ENCODE data around the gene ADGRB2.

GRCh38 chr1:31788825-31789256 lies 24.7 kb upstream of the ADGRB2 start:
- TF ChIP-seq, protein P1, sequence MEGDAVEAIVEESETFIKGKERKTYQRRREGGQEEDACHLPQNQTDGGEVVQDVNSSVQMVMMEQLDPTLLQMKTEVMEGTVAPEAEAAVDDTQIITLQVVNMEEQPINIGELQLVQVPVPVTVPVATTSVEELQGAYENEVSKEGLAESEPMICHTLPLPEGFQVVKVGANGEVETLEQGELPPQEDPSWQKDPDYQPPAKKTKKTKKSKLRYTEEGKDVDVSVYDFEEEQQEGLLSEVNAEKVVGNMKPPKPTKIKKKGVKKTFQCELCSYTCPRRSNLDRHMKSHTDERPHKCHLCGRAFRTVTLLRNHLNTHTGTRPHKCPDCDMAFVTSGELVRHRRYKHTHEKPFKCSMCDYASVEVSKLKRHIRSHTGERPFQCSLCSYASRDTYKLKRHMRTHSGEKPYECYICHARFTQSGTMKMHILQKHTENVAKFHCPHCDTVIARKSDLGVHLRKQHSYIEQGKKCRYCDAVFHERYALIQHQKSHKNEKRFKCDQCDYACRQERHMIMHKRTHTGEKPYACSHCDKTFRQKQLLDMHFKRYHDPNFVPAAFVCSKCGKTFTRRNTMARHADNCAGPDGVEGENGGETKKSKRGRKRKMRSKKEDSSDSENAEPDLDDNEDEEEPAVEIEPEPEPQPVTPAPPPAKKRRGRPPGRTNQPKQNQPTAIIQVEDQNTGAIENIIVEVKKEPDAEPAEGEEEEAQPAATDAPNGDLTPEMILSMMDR (IDR thresholded peaks at IDR 0.05) = no peak
- TF ChIP-seq POLR2A (IDR thresholded peaks at IDR 0.05) = no peak
- no peak for TF ChIP-seq POLR2AphosphoS5 (IDR thresholded peaks at IDR 0.05)
- no peak for TF ChIP-seq EP300 (IDR thresholded peaks at IDR 0.05)

Measured in upper lobe of left lung (tissue), 4 donors.